ENCODE data around the gene CERS5.

The CERS5 gene

DNA sequence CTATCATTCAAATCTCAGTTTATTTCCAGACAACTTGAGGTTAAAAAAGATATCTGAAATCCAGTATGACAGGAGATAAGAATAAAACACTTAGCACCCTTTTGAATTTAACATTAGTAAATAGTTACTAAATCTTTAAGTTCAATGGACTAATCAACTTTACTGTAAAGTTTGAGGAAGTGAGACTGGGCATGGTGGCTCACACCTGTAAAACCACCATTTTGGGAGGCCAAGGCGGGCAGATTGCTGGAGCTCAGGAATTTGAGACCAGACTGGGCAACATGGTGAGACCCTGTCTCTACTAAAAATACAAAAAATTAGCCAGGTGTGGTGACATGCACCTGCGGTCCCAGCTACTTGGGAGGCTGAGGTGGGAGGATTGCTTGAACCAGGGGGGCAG lies 40.3 kb upstream of the CERS5 start:
- ChIA-PET CTCF (interaction anchor here (0.7 to 1.0 kb wide), 2 partner anchors 13 to 122 kb away, joined by 3 read pairs; partner anchors contain the start of gene SMARCD1), POLR2A (no interaction called here)
- Histone ChIP-seq H3K27ac (ENCODE audit: insufficient read depth in 1 of 2, low read depth in 1 of 2, low read length in 2 of 2, poor library complexity in 1 of 2, severe bottlenecking in 2 of 2) (no peak overlapping the region), H3K27me3 (replicated peaks in 2 of 5; ENCODE audit: control insufficient read depth in 4 of 5, insufficient read depth in 5 of 5, low read length in 4 of 5) (no peaks in the 10 kb centered on the region), H3K4me3 (ENCODE audit: control insufficient read depth in 1 of 7, extremely low read depth in 1 of 7, insufficient read depth in 4 of 7, low read depth in 2 of 7, low read length in 6 of 7) (no peak overlapping the region), H3K36me3 (ENCODE audit: control insufficient read depth in 4 of 4, insufficient read depth in 4 of 4, low read length in 3 of 4) (peaks cover 4 to 27% (median 9%) of the 10 kb centered on the region in 4 experiments), H3K9me3 (ENCODE audit: control extremely low read depth in 1 of 5, control insufficient read depth in 4 of 5, insufficient read depth in 2 of 5, low read depth in 1 of 5, low read length in 4 of 5) (no peaks in the 10 kb centered on the region), H3K4me1 (ENCODE audit: control extremely low read depth in 1 of 4, control insufficient read depth in 4 of 4, insufficient read depth in 4 of 4, low read length in 3 of 4) (peaks cover 0 to 11% (median 4%) of the 10 kb centered on the region in 4 experiments)
- DNase-seq: no peak
- WGBS (ENCODE audit: insufficient coverage): 100% methylated on average over 2 of the region's 2 CpGs

DNA sequence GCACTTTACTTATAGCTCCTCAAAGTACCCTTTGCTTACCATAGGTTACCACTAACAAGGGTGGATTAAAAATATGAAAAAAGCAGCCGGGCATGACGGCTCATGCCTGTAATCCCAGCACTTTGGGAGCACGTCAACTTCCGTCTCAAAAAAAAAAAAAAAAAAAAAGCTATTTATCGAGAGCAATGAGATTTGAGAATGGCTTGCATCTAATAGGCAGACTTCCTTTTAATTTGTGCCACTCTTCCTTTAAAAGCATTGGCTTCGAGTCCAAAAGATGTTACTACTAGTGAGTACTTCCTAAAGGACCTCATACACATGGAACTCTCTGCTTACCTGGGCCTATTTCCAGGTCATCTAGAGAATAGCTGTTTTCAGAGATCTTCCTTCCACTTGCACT lies 38.5 kb upstream of the CERS5 start:
- 94% methylated on average over 5 of the region's 6 CpGs for WGBS (ENCODE audit: insufficient coverage)
- DNase-seq: no peak
- Histone ChIP-seq H3K4me3 (ENCODE audit: control insufficient read depth in 1 of 7, extremely low read depth in 1 of 7, insufficient read depth in 4 of 7, low read depth in 2 of 7, low read length in 6 of 7) (no peak overlapping the region), H3K36me3 (ENCODE audit: control insufficient read depth in 4 of 4, insufficient read depth in 4 of 4, low read length in 3 of 4) (peaks cover 4 to 37% (median 9%) of the 10 kb centered on the region in 4 experiments), H3K9me3 (ENCODE audit: control extremely low read depth in 1 of 5, control insufficient read depth in 4 of 5, insufficient read depth in 2 of 5, low read depth in 1 of 5, low read length in 4 of 5) (no peaks in the 10 kb centered on the region), H3K27me3 (replicated peaks in 2 of 5; ENCODE audit: control insufficient read depth in 4 of 5, insufficient read depth in 5 of 5, low read length in 4 of 5) (no peaks in the 10 kb centered on the region), H3K4me1 (ENCODE audit: control extremely low read depth in 1 of 4, control insufficient read depth in 4 of 4, insufficient read depth in 4 of 4, low read length in 3 of 4) (no peaks in the 10 kb centered on the region), H3K27ac (ENCODE audit: insufficient read depth in 1 of 2, low read depth in 1 of 2, low read length in 2 of 2, poor library complexity in 1 of 2, severe bottlenecking in 2 of 2) (no peak overlapping the region)
- CTCF ChIA-PET: interaction anchor here (0.7 to 1.4 kb wide), 4 partner anchors 10 to 109 kb away, joined by 3 to 6 read pairs (median 4); no protein-coding TSS in a partner anchor
- POLR2A ChIA-PET: no interaction called here

DNA sequence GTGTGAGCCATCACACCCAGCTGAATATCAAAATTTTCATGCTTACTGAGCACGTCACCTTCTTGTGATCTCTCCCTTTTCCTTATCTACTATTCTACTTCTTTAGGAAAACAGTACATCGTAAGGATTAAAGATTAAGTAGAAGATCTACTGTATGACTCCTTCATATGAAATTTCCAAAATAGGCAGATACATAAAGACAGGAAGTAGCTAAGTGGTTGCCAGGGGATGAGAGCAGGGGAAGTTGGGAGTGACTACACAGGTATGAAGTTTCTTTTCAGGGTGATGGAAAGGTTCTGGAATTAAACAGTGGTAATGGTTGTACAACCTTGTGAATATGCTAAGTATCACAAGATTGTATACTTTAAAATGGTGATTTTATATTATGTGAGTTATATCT lies 36.5 kb upstream of the CERS5 start:
- Histone ChIP-seq H3K4me1 (ENCODE audit: control extremely low read depth in 1 of 4, control insufficient read depth in 4 of 4, insufficient read depth in 4 of 4, low read length in 3 of 4) (no peaks in the 10 kb centered on the region), H3K27me3 (replicated peaks in 2 of 5; ENCODE audit: control insufficient read depth in 4 of 5, insufficient read depth in 5 of 5, low read length in 4 of 5) (no peaks in the 10 kb centered on the region), H3K36me3 (ENCODE audit: control insufficient read depth in 4 of 4, insufficient read depth in 4 of 4, low read length in 3 of 4) (peaks cover 10 to 55% (median 16%) of the 10 kb centered on the region in 4 experiments), H3K9me3 (ENCODE audit: control extremely low read depth in 1 of 5, control insufficient read depth in 4 of 5, insufficient read depth in 2 of 5, low read depth in 1 of 5, low read length in 4 of 5) (no peaks in the 10 kb centered on the region), H3K4me3 (ENCODE audit: control insufficient read depth in 1 of 7, extremely low read depth in 1 of 7, insufficient read depth in 4 of 7, low read depth in 2 of 7, low read length in 6 of 7) (no peak overlapping the region), H3K27ac (ENCODE audit: insufficient read depth in 1 of 2, low read depth in 1 of 2, low read length in 2 of 2, poor library complexity in 1 of 2, severe bottlenecking in 2 of 2) (no peak overlapping the region)
- no peak for DNase-seq
- ChIA-PET POLR2A (interaction anchor here (0.6 kb wide), 2 partner anchors 143 to 172 kb away, joined by 3 read pairs; no protein-coding TSS in a partner anchor), CTCF (interaction anchor here (0.6 to 1.8 kb wide), 3 partner anchors 9 to 19 kb away, joined by 3 read pairs; no protein-coding TSS in a partner anchor)
- WGBS (ENCODE audit: insufficient coverage): no CpG with 5 or more reads among the region's 2 CpGs

DNA sequence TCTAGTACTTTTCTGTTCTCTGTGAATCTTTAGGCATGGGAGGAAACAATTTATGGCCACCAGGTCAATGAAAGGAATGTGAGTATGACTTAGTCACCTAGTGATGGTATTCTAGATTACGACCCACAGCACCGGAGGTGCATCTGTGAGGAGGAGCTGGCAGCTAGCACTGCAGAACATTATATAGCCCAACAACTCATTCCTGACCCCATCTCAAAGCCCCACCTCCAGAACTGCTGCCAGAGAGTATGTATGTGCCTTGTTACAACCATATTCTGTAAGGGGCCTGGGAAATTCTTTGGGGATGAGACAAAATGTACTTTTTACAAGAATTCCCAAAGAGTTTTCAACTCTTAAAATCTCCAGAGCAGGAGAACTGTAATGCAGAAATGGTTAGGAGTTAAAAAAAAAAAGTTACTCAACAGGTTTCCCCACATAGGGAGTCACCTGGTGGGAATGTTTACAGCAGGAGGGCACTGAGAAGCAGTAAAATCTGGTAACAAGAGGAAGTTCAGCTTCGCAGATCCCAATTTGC lies 34.9 kb upstream of the CERS5 start:
- DNase-seq: no peak
- no peak overlapping the region for H3K27ac ChIP-seq (ENCODE audit: insufficient read depth in 1 of 2, low read depth in 1 of 2, low read length in 2 of 2, poor library complexity in 1 of 2, severe bottlenecking in 2 of 2)
- ChIA-PET POLR2A (no interaction called here), CTCF (no interaction called here)
- H3K27me3 ChIP-seq (replicated peaks in 2 of 5; ENCODE audit: control insufficient read depth in 4 of 5, insufficient read depth in 5 of 5, low read length in 4 of 5): no peaks in the 10 kb centered on the region
- H3K4me1 ChIP-seq (ENCODE audit: control extremely low read depth in 1 of 4, control insufficient read depth in 4 of 4, insufficient read depth in 4 of 4, low read length in 3 of 4): no peaks in the 10 kb centered on the region
- peaks cover 12 to 66% (median 16%) of the 10 kb centered on the region in 4 experiments for H3K36me3 ChIP-seq (ENCODE audit: control insufficient read depth in 4 of 4, insufficient read depth in 4 of 4, low read length in 3 of 4)
- no peaks in the 10 kb centered on the region for H3K9me3 ChIP-seq (ENCODE audit: control extremely low read depth in 1 of 5, control insufficient read depth in 4 of 5, insufficient read depth in 2 of 5, low read depth in 1 of 5, low read length in 4 of 5)
- WGBS (ENCODE audit: insufficient coverage): no CpG with 5 or more reads among the region's 3 CpGs
- H3K4me3 ChIP-seq (ENCODE audit: control insufficient read depth in 1 of 7, extremely low read depth in 1 of 7, insufficient read depth in 4 of 7, low read depth in 2 of 7, low read length in 6 of 7): no peak overlapping the region

DNA sequence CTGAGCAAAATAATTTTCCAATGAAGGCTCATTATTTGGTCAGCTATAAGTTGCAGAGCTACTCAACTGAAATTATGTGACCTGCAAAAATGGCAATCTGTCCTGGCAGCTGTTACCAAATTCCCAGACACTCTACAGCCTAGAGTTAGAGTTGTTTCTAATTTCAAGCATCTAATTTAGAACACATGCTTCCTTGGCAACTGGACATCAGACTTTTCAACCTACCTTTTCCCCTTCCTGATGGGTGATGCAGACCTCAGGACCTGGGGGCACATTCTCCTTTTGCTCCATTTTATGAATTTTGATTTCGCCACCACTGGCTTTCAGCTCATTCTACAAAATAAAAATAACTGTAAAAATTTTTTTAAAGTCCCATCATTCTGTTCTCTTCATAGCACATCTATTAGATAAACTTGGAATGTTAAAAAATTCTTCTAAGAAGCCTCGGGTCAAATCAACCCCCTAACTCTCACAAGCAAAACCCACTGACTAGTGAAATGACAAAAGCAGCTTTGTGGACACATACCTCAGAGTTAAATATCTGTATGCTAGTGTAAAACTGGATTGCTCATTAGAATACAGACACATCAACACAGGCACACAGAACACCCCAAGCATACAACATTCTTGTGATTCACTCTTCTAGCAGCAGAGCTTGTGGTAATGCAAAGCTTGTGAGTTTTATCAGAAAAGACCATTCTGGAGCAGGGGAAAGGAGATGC lies 33.5 kb upstream of the CERS5 start:
- Histone ChIP-seq H3K4me3 (ENCODE audit: control insufficient read depth in 1 of 7, extremely low read depth in 1 of 7, insufficient read depth in 4 of 7, low read depth in 2 of 7, low read length in 6 of 7) (no peak overlapping the region), H3K27ac (ENCODE audit: insufficient read depth in 1 of 2, low read depth in 1 of 2, low read length in 2 of 2, poor library complexity in 1 of 2, severe bottlenecking in 2 of 2) (no peak overlapping the region), H3K9me3 (ENCODE audit: control extremely low read depth in 1 of 5, control insufficient read depth in 4 of 5, insufficient read depth in 2 of 5, low read depth in 1 of 5, low read length in 4 of 5) (no peaks in the 10 kb centered on the region), H3K36me3 (ENCODE audit: control insufficient read depth in 4 of 4, insufficient read depth in 4 of 4, low read length in 3 of 4) (peaks cover 10 to 69% (median 18%) of the 10 kb centered on the region in 4 experiments), H3K27me3 (replicated peaks in 2 of 5; ENCODE audit: control insufficient read depth in 4 of 5, insufficient read depth in 5 of 5, low read length in 4 of 5) (no peaks in the 10 kb centered on the region), H3K4me1 (ENCODE audit: control extremely low read depth in 1 of 4, control insufficient read depth in 4 of 4, insufficient read depth in 4 of 4, low read length in 3 of 4) (no peaks in the 10 kb centered on the region)
- WGBS (ENCODE audit: insufficient coverage): no CpG with 5 or more reads among the region's 2 CpGs
- ChIA-PET POLR2A (interaction anchor here (0.6 to 0.8 kb wide), 2 partner anchors 21 to 53 kb away, joined by 3 read pairs; no protein-coding TSS in a partner anchor), CTCF (interaction anchor here (0.7 to 1.6 kb wide), 3 partner anchors 13 to 219 kb away, joined by 3 to 5 read pairs (median 4); no protein-coding TSS in a partner anchor)
- no peak for DNase-seq

DNA sequence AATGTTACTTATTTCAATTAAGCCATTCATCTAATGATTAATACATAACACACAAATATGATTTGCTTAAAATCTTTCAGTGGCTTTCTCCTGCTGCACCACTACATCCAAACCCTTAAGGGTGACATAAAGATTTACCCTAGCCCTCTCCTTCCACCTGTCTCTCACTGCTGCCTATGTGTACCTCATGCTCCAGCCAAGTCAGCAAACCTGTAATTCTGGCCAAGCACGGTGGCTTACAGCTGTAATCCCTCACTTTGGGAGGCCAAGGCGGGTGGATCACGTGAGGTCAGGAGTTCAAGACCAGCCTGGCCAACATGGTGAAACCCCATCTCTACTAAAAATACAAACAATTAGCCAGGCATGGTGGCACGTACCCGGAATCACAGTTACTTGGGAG lies 31.7 kb upstream of the CERS5 start:
- no peaks in the 10 kb centered on the region for H3K9me3 ChIP-seq (ENCODE audit: control extremely low read depth in 1 of 5, control insufficient read depth in 4 of 5, insufficient read depth in 2 of 5, low read depth in 1 of 5, low read length in 4 of 5)
- DNase-seq: no peak
- H3K36me3 ChIP-seq (ENCODE audit: control insufficient read depth in 4 of 4, insufficient read depth in 4 of 4, low read length in 3 of 4): peaks cover 7 to 52% (median 13%) of the 10 kb centered on the region in 4 experiments
- WGBS (ENCODE audit: insufficient coverage): 100% methylated on average over 4 of the region's 5 CpGs
- H3K4me1 ChIP-seq (ENCODE audit: control extremely low read depth in 1 of 4, control insufficient read depth in 4 of 4, insufficient read depth in 4 of 4, low read length in 3 of 4): no peaks in the 10 kb centered on the region
- no peaks in the 10 kb centered on the region for H3K27me3 ChIP-seq (replicated peaks in 2 of 5; ENCODE audit: control insufficient read depth in 4 of 5, insufficient read depth in 5 of 5, low read length in 4 of 5)
- no peak overlapping the region for H3K27ac ChIP-seq (ENCODE audit: insufficient read depth in 1 of 2, low read depth in 1 of 2, low read length in 2 of 2, poor library complexity in 1 of 2, severe bottlenecking in 2 of 2)
- ChIA-PET POLR2A (no interaction called here), CTCF (interaction anchor here (0.9 kb wide), 1 partner anchor 64 kb away, joined by 3 read pairs; no protein-coding TSS in a partner anchor)
- no peak overlapping the region for H3K4me3 ChIP-seq (ENCODE audit: control insufficient read depth in 1 of 7, extremely low read depth in 1 of 7, insufficient read depth in 4 of 7, low read depth in 2 of 7, low read length in 6 of 7)

DNA sequence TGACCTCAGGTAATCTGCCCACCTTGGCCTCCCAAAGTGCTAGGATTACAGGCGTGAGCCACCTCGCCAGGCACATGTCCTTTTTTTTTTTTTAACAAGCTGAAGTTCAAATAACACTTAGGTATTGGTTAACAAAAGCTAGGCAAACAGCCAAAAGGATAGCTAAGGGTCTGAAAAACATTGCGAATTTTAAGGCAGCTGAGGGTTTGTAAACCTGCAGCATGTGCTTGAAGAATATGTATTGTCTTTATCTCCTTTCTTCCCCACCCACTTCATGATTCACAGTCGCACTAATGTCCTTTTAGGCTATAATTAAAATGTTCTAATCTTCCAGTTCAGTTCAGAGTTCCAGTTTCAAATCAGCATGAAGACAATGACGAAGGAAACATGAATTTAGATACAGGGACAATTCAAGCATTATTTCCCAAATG lies 30.1 kb upstream of the CERS5 start:
- Histone ChIP-seq H3K4me1 (ENCODE audit: control extremely low read depth in 1 of 4, control insufficient read depth in 4 of 4, insufficient read depth in 4 of 4, low read length in 3 of 4) (no peaks in the 10 kb centered on the region), H3K4me3 (ENCODE audit: control insufficient read depth in 1 of 7, extremely low read depth in 1 of 7, insufficient read depth in 4 of 7, low read depth in 2 of 7, low read length in 6 of 7) (no peak overlapping the region), H3K27ac (ENCODE audit: insufficient read depth in 1 of 2, low read depth in 1 of 2, low read length in 2 of 2, poor library complexity in 1 of 2, severe bottlenecking in 2 of 2) (no peak overlapping the region), H3K27me3 (replicated peaks in 2 of 5; ENCODE audit: control insufficient read depth in 4 of 5, insufficient read depth in 5 of 5, low read length in 4 of 5) (no peaks in the 10 kb centered on the region), H3K36me3 (ENCODE audit: control insufficient read depth in 4 of 4, insufficient read depth in 4 of 4, low read length in 3 of 4) (peaks cover 12 to 47% (median 16%) of the 10 kb centered on the region in 4 experiments), H3K9me3 (ENCODE audit: control extremely low read depth in 1 of 5, control insufficient read depth in 4 of 5, insufficient read depth in 2 of 5, low read depth in 1 of 5, low read length in 4 of 5) (no peaks in the 10 kb centered on the region)
- ChIA-PET POLR2A (no interaction called here), CTCF (no interaction called here)
- WGBS (ENCODE audit: insufficient coverage): 100% methylated on average over 3 of the region's 5 CpGs
- DNase-seq: no peak
